Right atrium auricular region (tissue), 2 donors: ENCODE measurements around the gene NR2E3. TPM values are rescaled to one million over a fixed set of nuclear protein-coding genes. Genes with fewer than 3 reads are reported as not detected.
"Not testable (repeated sequence)": the region's sequence is repeated elsewhere in the genome, so short reads cannot be mapped to it uniquely, and the experiment has no call there.

ENCODE experiments used
- DNase-seq: peaks from one replicate; pipeline ENCODE4 v3.0.0-alpha.2; 2019; ENCODE audit warnings: low spot score
- H3K27ac ChIP-seq, 2 donors: fragments of 200-600 bp; sonication (generic); 1 replicate in 1 of 2; 2 replicates in 1 of 2; pipeline ENCODE4 v1.5.1; 2016 to 2019
- H3K27me3 ChIP-seq, 2 donors: fragments of 200-600 bp; sonication (generic); one replicate each; pipeline versions ENCODE4 v1.5.1 to v1.6.0; 2017 to 2019
- H3K36me3 ChIP-seq: fragments of 200-600 bp; sonication (generic); one replicate; pipeline ENCODE4 v1.5.1; 2016
- H3K4me1 ChIP-seq, 2 donors: fragments of 200-600 bp; sonication (generic); one replicate each; pipeline versions ENCODE4 v1.5.1 to v1.6.0; 2017 to 2019
- H3K4me3 ChIP-seq, 2 donors: fragments of 200-600 bp; sonication (generic); 1 replicate in 1 of 2; 2 replicates in 1 of 2; pipeline ENCODE4 v1.5.1; 2017 to 2019; ENCODE audit warnings: mild to moderate bottlenecking in 1 of 2, moderate library complexity in 1 of 2
- H3K9me3 ChIP-seq, 2 donors: fragments of 200-600 bp; sonication (generic); one replicate each; pipeline ENCODE4 v1.5.1; 2019
- total RNA-seq, 2 donors: library from RNA; depleted of rRNA; stranded (reverse); fragments of >200 nt; gene quantifications; one replicate each; pipeline ENCODE4 v1.1.0, GENCODE V29; 2016
- TF ChIP-seq, protein P1 (sequence below), 2 donors: fragments of 200-600 bp; sonication (generic); IDR thresholded peaks; one replicate each; pipeline ENCODE4 v1.5.1; 2019; ENCODE audit warnings: antibody characterized with exemption in 2 of 2

The NR2E3 gene
- total RNA-seq, 2 donors from 2014 or later, result not detected

DNA sequence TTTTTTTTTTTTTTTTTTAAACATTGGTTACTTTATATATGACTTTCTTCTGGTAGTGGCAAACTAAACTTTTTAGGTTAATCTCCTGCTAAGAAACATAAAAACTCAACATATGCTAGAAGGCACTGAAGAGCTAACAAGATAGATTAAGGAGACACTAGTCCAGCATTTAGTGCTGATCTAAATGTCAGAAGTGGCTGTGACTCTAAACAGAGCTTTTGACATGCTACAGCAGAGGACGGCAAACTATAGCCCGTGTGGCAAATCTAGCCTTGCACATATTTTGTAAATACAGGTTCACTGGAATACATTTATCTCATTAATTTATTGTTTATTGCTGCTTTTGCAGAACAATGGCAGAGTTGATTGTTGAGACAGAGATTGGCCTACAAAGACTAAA lies 20.6 kb downstream of the NR2E3 start:
- TF ChIP-seq, protein P1, sequence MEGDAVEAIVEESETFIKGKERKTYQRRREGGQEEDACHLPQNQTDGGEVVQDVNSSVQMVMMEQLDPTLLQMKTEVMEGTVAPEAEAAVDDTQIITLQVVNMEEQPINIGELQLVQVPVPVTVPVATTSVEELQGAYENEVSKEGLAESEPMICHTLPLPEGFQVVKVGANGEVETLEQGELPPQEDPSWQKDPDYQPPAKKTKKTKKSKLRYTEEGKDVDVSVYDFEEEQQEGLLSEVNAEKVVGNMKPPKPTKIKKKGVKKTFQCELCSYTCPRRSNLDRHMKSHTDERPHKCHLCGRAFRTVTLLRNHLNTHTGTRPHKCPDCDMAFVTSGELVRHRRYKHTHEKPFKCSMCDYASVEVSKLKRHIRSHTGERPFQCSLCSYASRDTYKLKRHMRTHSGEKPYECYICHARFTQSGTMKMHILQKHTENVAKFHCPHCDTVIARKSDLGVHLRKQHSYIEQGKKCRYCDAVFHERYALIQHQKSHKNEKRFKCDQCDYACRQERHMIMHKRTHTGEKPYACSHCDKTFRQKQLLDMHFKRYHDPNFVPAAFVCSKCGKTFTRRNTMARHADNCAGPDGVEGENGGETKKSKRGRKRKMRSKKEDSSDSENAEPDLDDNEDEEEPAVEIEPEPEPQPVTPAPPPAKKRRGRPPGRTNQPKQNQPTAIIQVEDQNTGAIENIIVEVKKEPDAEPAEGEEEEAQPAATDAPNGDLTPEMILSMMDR (IDR thresholded peaks at IDR 0.05), result no peak
- Histone ChIP-seq H3K4me1 (no peaks in the 10 kb centered on the region), H3K4me3 (no peak overlapping the region), H3K27me3 (no peaks in the 10 kb centered on the region), H3K9me3 (no peaks in the 10 kb centered on the region), H3K27ac (no peak overlapping the region), H3K36me3 (peaks cover 24% of the 10 kb centered on the region)
- DNase-seq, result no peak

DNA sequence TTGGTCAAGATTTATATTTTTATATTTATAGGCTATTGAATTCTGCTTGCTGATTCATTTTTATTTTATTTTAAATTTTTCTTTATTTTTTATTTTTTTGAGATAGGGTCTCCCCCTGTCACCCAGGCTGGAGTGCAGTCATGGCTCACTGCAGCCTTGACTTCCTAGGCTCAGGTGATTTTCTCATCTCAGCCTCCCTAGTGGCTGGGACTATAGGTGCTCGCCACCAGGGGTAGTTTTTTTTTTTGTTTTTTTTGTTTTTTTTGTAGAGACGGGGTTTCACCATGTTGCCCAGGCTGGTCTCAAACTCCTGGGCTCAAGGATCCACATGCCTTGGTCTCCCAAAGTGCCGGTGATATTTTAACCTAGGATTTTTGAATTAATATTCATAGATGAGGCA lies 31.2 kb downstream of the NR2E3 start:
- Histone ChIP-seq H3K9me3 (no peaks in the 10 kb centered on the region), H3K36me3 (peaks cover 7% of the 10 kb centered on the region), H3K27me3 (no peaks in the 10 kb centered on the region), H3K27ac (no peak overlapping the region), H3K4me3 (no peak overlapping the region), H3K4me1 (peaks cover 0 to 5% of the 10 kb centered on the region in 2 donors)
- no peak for DNase-seq
- TF ChIP-seq, protein P1 (IDR thresholded peaks at IDR 0.05), result no peak

DNA sequence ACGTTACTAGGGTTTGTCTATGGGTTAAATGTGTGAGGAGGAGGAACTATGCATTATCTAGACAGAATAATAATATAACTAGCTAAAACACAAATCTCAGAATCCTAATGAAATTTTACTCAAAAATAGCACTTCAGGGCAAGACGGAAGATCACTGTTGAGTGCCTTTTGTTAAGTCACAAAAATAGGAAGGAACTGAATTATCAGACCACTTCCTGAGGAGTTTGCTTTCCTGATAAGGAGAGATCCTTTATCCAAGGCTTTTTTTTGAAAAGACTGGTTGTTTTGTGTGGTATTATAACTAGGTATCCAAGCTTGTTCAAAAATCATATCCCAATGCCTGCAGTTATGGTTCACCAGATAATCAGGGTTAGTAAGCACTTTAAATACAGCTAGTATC lies 34.6 kb downstream of the NR2E3 start:
- Histone ChIP-seq H3K4me1 (no peaks in the 10 kb centered on the region), H3K27ac (no peak overlapping the region), H3K9me3 (no peaks in the 10 kb centered on the region), H3K4me3 (no peak overlapping the region), H3K27me3 (no peaks in the 10 kb centered on the region), H3K36me3 (peaks cover 37% of the 10 kb centered on the region)
- DNase-seq, result no peak
- TF ChIP-seq, protein P1 (IDR thresholded peaks at IDR 0.05), result no peak

DNA sequence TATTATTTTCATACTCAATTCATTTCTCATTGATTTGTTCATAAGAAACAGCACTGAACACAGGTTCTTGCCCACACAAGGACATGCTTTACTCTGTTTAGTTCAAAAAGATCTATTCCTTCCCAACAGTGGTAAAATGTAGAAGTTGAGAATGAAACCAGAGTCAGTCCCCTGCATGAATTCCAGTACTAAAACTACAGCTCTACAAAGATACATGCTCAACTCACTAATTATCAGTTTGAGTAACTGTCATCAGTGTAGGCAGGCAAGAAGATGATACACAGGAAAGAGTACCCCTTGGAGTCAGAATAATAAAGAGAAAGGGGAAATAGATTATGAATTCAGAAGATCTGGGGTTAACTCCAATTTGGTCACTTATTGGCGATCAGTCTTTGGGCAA lies 43.2 kb downstream of the NR2E3 start:
- Histone ChIP-seq H3K27ac (no peak overlapping the region), H3K4me3 (no peak overlapping the region), H3K4me1 (no peaks in the 10 kb centered on the region), H3K27me3 (no peaks in the 10 kb centered on the region), H3K9me3 (no peaks in the 10 kb centered on the region), H3K36me3 (peaks cover 30% of the 10 kb centered on the region)
- DNase-seq, result no peak
- TF ChIP-seq, protein P1 (IDR thresholded peaks at IDR 0.05), result no peak

DNA sequence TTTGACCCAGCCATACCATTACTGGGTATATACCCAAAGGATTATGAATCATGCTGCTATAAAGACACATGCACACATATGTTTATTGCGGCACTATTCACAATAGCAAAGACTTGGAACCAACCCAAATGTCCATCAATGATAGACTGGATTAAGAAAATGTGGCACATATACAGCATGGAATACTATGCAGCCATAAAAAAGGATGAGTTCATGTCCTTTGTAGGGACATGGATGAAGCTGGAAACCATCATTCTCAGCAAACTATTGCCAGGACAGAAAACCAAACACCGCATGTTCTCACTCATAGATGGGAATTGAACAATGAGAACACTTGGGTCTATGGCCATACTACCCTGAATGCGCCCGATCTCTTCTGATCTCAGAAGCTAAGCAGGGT lies 47.9 kb downstream of the NR2E3 start:
- not testable (repeated sequence) for H3K27ac ChIP-seq, H3K4me1 ChIP-seq, H3K4me3 ChIP-seq, H3K9me3 ChIP-seq, H3K27me3 ChIP-seq, DNase-seq
- peaks cover 16% of the 10 kb centered on the region for H3K36me3 ChIP-seq
